ENCODE measurements around the gene CASK. TPM values are rescaled to one million over a fixed set of nuclear protein-coding genes. Genes with fewer than 3 reads are reported as not detected.

Gene CASK
- total and polyA plus RNA-seq, 8 donors = 7.3 to 82.0 (median 32.3) TPM

DNA sequence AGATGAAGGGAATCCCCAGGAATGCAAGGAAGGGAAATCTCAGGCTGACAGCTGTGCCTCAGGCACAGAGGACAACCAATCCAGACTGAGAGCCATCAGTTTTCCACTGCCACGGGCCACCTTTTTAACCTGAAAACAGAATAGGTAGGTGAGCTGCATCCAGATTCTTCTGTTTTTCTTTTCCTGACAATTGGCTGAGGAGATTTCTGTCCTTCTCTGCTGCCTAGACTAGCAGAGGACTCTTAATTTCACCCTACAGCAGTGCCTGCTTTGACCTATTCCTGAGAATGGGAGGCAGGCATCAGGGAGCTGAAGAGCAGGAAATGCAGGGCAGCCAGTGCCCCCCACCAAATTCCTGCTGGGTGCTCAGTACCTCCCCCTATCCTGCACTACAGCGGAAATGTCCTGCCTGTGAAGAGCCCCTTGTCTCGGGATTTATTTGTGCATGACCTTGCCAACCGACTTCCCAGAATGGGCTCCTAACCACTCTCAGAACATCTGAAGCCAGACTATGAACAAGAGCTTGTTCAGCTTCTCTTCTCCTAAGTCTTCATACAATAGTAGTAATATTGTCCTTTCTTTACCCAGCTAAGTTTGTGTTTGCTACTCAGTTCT, 65.1 kb downstream of the CASK start:
- 69 to 88% (median 75%) methylated on average over 4 of the region's 4 CpGs for WGBS, 5 donors
- intact Hi-C loops (cut with DNase I; ENCODE audit: low total_unique reads) = no loop called here
- TF ChIP-seq EP300 (IDR thresholded peaks at IDR 0.05) = no peak
- TF ChIP-seq POLR2AphosphoS5 (IDR thresholded peaks at IDR 0.05) = no peak
- H3K4me3 ChIP-seq = no peak overlapping the region
- DNase-seq = no peak
- H3K27me3 ChIP-seq = no peaks in the 10 kb centered on the region
- H3K9me3 ChIP-seq = no peaks in the 10 kb centered on the region
- H3K27ac ChIP-seq = no peak overlapping the region
- H3K36me3 ChIP-seq = no peaks in the 10 kb centered on the region
- H3K4me1 ChIP-seq = no peaks in the 10 kb centered on the region

DNA sequence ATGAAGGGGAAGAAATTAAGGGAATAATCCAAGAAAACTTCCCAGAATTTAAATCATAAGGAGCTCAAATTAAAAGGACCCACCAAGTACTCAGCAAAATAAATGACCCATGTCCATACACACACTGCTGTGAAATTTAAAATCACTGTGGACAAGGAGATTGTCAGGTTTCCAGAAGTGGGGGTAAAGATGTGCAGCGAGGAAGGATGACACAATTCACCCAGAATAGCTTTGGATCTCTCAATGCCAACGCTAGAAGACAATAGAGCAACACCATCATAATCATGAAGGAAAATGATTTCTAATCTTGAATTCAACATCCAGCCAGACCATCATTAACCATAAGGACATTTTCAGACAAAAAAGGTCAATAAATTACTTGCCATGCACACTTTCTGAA, 65.7 kb downstream of the CASK start:
- Histone ChIP-seq H3K27me3 (no peaks in the 10 kb centered on the region), H3K9me3 (no peaks in the 10 kb centered on the region), H3K36me3 (no peaks in the 10 kb centered on the region), H3K27ac (no peak overlapping the region), H3K4me3 (no peak overlapping the region), H3K4me1 (no peaks in the 10 kb centered on the region)
- 64 to 96% (median 81%) methylated on average over 2 of the region's 2 CpGs for WGBS, 5 donors
- TF ChIP-seq EP300 (IDR thresholded peaks at IDR 0.05) (no peak), POLR2AphosphoS5 (IDR thresholded peaks at IDR 0.05) (no peak), POLR2A (IDR thresholded peaks at IDR 0.05) (no peak)
- TF ChIP-seq, protein P1, sequence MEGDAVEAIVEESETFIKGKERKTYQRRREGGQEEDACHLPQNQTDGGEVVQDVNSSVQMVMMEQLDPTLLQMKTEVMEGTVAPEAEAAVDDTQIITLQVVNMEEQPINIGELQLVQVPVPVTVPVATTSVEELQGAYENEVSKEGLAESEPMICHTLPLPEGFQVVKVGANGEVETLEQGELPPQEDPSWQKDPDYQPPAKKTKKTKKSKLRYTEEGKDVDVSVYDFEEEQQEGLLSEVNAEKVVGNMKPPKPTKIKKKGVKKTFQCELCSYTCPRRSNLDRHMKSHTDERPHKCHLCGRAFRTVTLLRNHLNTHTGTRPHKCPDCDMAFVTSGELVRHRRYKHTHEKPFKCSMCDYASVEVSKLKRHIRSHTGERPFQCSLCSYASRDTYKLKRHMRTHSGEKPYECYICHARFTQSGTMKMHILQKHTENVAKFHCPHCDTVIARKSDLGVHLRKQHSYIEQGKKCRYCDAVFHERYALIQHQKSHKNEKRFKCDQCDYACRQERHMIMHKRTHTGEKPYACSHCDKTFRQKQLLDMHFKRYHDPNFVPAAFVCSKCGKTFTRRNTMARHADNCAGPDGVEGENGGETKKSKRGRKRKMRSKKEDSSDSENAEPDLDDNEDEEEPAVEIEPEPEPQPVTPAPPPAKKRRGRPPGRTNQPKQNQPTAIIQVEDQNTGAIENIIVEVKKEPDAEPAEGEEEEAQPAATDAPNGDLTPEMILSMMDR (IDR thresholded peaks at IDR 0.05) = no peak
- DNase-seq = no peak
- intact Hi-C loops (cut with DNase I; ENCODE audit: low total_unique reads) = no loop called here

DNA sequence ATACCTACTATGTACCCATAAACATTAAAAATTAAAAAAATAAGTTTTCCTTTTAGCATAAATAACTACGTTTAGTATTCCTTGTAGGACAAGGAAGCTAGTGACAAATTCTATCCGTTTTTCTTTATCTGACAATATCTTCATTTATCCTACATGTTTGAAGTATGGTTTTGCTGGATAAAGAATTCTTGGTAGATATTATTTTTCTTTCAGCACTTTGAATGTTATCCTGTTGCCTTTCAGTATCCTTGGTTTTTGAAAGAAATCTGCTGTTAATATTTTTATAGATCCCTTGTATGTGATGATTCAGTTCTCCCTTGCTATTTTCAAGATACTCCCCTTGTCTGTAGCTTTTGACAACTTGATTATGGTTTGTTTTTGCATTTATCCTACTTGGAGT, 76.6 kb downstream of the CASK start:
- Histone ChIP-seq H3K36me3 (peaks cover 0 to 34% (median 6%) of the 10 kb centered on the region in 4 donors), H3K4me1 (no peaks in the 10 kb centered on the region), H3K27me3 (no peaks in the 10 kb centered on the region), H3K4me3 (no peak overlapping the region), H3K9me3 (peaks cover 0 to 63% (median 31%) of the 10 kb centered on the region in 4 donors), H3K27ac (no peak overlapping the region)
- no peak for TF ChIP-seq POLR2AphosphoS5 (IDR thresholded peaks at IDR 0.05)
- no peak for TF ChIP-seq EP300 (IDR thresholded peaks at IDR 0.05)
- TF ChIP-seq POLR2A (IDR thresholded peaks at IDR 0.05) = no peak
- TF ChIP-seq, protein P1 (IDR thresholded peaks at IDR 0.05) = no peak
- 63 to 99% (median 92%) methylated on average over 2 of the region's 2 CpGs for WGBS, 5 donors
- no peak for DNase-seq
- intact Hi-C loops (cut with DNase I; ENCODE audit: low total_unique reads) = no loop called here

DNA sequence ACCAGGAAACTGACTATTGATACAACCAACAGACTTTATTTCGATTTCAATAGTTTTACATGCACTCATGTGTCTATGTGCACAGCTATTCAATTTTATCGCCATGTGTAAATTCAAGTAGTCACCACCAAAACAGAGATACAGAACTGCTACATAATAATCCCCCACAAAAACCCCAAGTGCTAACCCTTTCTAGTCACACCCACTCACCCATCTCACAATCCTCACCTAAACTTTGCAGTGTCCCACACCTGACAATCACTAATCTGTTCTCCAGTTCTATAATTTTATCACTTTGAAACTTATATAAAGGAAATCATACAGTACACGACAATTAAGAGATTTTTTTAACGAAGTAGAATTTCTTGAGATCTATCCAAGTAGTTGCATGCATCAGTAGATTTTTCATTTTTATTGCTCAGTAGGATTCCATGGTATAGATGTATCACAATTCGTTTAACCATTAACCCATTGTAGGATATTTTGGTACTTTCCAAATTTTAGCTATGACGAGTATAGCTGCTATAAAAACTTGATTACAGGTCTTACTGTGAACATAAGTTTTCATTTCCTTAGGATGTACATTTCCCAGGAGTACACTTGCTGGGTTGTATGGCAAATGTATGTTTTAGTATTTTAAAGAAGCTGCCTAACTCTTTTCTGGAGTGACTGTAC, 85.9 kb downstream of the CASK start:
- Histone ChIP-seq H3K9me3 (peaks cover 0 to 21% (median under 1%) of the 10 kb centered on the region in 4 donors), H3K4me1 (no peaks in the 10 kb centered on the region), H3K4me3 (no peak overlapping the region), H3K36me3 (no peaks in the 10 kb centered on the region), H3K27me3 (no peaks in the 10 kb centered on the region), H3K27ac (no peak overlapping the region)
- intact Hi-C loops (cut with DNase I; ENCODE audit: low total_unique reads) = no loop called here
- no peak for DNase-seq
- no peak for TF ChIP-seq POLR2A (IDR thresholded peaks at IDR 0.05)
- TF ChIP-seq POLR2AphosphoS5 (IDR thresholded peaks at IDR 0.05) = no peak
- TF ChIP-seq EP300 (IDR thresholded peaks at IDR 0.05) = no peak
- TF ChIP-seq, protein P1 (IDR thresholded peaks at IDR 0.05) = no peak
- WGBS, 5 donors = 65 to 92% (median 84%) methylated on average over 6 of the region's 6 CpGs

DNA sequence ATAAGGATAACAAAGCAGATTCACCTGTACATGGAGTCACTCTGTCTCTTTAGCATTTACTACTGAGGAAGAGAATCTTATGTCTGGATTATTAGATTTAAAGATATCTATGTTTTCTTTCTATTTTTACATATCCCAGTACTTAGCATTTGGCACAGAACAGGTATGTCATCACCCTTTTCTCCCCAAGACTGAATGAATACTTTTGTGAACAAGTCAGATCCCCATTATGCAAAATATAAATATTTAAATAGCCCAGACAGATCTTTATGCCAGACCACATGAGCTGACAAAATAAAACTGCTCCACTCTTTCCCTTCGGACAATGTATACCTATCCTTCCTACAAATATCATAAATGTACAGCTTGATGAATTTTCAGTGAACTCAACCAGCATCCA, 94.5 kb downstream of the CASK start:
- no peaks in the 10 kb centered on the region for H3K9me3 ChIP-seq
- no peak overlapping the region for H3K4me3 ChIP-seq
- TF ChIP-seq EP300 (IDR thresholded peaks at IDR 0.05) = no peak
- TF ChIP-seq POLR2AphosphoS5 (IDR thresholded peaks at IDR 0.05) = no peak
- no peak for TF ChIP-seq POLR2A (IDR thresholded peaks at IDR 0.05)
- TF ChIP-seq, protein P1 (IDR thresholded peaks at IDR 0.05) = no peak
- H3K27ac ChIP-seq = no peak overlapping the region
- no peak for DNase-seq
- no peaks in the 10 kb centered on the region for H3K27me3 ChIP-seq
- WGBS, 5 donors = 69 to 78% (median 73%) methylated on average over 1 of the region's 1 CpG
- H3K4me1 ChIP-seq = peaks cover 0 to 27% (median 0%) of the 10 kb centered on the region in 4 donors
- H3K36me3 ChIP-seq = no peaks in the 10 kb centered on the region
- intact Hi-C loops (cut with DNase I; ENCODE audit: low total_unique reads) = no loop called here

Data from stomach (tissue), 9 donors.